CD4-positive, alpha-beta T cell treated with Interleukin-2 at 100 ng/mL for 4 hours (primary cell): ENCODE results near the gene MCC.

Experiments
- DNase-seq: peaks from one replicate; pipeline ENCODE4 v3.0.0-alpha.2; 2020; ENCODE audit warnings: low spot score

MCC gene

DNA sequence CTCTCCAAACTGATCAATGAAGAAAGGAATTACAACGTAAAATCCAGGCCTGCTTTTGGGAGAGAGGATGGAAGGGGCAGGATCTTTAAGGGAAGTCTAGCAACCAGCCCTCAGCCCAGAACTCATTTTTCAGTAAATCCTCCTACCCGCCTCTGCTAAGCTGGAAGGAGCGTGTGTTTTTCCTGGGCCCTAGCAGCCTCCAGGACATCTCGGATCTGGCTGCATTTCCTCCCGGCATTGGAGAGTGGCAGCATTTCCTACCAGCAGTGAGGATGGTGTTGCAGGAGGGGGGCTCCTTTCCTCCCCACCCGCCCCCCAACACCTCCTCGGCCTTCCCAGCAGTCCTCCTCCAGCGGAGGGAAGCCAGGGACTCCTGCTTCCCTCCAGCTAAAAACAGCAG, 457.1 kb downstream of the MCC start:
- no peak for DNase-seq

DNA sequence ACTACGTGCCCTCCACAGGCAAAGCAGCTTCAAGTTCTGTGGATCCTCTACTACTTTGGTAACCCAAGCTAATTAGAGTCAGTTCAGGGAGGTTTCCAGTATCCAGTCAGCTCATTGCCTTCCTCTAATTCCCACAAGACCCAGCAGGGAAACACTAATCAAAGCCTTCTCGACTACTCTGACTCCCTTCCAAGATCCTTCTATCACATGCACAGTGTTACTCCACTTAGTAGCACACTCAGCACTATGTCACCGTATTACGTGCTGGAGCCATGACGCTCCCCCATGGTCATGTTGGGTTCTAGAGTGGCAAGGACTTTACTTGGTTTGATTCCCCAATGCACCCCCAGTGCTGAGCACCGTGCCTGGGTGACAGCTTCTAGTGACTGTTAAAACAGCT, 458.6 kb downstream of the MCC start:
- no peak for DNase-seq

DNA sequence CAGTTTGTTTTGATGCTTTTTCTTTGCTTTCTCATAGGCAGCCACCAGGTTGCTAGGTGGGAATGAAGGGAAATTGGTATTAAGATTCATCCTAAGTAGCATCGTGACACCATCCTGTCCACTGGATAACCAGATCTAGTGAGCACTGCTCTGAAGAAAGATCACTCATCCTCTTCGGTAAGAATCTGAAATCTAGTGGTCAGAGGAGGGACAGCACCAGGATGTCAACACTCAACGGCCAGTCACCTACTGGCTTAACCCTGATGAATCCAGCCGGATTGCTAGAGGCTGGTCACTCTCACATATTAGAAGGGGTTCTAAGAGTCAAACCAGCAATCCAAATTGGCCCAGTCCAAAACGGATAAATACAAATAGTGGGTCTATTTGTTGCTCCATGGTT, 460.8 kb downstream of the MCC start:
- DNase-seq = no peak

DNA sequence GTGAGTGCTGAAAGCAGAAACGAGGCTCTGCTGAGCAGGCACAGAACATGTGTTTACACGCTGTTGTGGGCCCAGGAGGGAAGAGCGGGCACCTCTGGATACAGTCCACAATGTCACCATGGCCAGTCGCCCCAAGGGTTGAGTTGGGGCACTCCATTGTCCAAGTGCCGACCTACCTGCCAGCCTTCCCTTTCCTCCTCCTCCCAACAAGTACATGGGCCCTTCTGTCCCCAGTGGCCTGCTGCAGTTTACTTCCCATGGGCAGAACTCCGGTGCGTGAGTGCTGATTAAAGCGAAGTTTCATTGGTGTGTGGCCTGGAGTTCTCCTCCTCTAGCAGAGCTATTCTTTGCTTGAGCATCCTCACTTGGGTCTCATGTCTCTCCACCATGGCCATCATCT, 461.2 kb downstream of the MCC start:
- DNase-seq = no peak

DNA sequence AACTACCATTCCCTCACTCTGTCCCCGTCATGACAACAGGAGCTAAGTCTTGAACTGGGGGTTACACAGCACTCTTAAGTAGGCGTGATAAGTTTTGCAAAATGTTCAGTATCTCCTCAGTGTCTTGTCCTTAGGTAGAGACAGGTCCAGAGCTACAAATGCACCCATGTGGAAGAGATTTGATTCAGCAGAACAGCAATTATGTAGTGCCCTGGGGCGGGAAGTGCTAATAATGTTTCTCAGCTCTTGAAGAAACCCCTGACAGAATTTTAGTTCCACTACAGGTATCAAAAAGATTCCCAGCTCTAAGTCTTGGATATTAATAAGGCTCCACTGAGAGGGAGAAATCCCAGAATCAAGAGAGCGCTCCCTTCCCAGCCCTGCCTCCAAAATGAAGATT, 462.0 kb downstream of the MCC start:
- DNase-seq = no peak

DNA sequence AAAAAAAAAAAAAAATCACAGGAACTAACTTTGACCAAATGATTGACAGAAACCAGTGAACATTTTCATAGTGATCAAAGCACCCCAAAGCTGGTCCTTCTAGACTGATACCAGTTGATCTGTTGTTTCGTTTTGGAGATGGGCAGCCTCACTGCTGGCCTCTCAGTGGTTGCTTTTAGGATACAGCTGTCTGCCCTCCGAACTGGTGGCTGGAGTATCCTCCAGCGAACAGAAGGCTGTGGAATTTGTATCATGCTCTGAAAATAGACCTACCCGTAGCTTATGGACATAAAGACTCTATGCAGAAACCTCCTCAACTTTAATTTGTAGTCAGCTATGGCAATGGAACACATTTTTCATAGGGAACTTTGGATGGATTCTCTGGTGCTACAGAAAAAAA, 462.7 kb downstream of the MCC start:
- DNase-seq = no peak

DNA sequence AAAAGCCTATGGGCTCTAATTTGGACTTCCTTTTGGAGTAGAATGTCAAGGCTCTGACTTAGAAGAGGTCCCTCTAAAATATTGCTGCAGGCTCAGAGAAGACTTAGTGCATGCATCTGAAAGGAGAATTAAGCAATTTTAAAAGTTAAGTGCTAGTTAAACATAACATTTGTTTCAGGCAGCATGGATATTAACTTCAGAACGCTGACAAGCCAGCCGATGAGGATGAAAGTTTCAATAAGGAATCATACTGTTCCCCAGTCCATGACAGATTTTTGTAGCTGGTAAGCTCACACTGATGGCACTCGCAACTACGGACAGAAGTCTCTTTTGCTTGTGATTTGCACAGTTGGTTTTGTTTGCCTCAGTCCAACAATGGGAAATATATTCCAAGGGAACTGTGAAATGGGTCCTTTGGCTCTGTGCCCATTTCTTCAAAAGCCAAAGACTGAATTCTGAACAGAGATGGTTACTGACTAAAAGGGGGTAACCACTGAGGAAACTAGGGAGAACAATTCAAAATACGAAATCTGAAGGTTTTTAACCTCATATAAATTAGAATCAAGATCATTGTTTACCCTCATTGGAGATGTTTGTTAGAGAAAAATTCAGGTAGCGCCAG, 464.1 kb downstream of the MCC start:
- no peak for DNase-seq

DNA sequence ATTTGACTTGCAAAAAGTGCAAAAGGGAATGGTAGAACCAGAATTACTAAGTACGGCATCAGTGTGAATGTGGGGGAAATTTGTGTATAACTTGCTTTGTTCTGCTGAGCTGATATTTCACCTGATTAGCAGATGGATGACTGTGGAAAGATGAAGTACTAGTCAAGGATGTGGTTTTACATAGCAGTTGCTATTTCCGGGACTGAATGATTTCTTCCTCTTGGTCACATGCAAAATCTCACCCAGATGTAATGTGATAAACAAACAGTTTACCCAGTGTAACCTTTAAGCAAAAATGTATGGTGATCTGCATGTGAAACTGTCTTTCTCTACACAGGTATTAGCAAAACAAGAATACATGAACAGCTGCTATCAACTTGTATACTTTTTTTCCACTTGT, 465.6 kb downstream of the MCC start:
- peak; percentile 72 for DNase-seq

DNA sequence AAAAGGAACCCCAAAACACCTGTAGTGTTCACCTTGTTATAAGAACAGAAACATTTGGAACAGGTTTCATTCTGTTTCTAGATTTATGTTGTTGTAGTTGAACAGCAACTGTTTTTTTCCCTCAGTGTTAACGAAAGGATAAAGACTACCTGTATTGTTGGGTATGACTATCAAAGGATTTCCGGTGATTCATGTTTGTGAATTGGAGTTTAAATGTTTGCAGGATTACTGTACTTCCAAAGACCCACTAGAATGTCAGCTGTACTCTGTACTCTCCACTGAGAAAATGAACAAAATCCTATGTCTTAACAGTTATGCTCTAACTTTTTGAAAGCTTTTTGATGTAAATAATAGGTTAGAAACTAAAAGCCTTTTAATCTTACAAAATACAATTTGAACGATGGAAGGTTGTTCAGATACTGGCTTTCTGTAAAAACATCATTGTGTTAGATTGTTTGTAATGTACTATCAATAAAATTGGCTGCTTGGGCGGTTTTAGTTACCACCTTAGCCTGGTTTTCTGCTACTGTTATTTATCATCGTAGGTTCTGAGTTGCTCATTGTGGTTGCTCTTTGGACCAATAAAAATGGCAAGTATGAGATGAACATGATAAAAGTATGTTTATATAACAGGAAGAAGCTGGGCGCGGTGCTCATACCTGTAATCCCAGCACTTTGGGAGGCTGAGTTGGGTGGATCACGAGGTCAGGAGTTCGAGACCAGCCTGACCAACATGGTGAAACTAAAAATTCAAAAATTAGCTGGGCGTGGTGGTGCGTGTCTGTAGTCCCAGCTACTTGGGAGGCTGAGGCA, 467.6 kb downstream of the MCC start:
- peak; percentile 37 for DNase-seq

DNA sequence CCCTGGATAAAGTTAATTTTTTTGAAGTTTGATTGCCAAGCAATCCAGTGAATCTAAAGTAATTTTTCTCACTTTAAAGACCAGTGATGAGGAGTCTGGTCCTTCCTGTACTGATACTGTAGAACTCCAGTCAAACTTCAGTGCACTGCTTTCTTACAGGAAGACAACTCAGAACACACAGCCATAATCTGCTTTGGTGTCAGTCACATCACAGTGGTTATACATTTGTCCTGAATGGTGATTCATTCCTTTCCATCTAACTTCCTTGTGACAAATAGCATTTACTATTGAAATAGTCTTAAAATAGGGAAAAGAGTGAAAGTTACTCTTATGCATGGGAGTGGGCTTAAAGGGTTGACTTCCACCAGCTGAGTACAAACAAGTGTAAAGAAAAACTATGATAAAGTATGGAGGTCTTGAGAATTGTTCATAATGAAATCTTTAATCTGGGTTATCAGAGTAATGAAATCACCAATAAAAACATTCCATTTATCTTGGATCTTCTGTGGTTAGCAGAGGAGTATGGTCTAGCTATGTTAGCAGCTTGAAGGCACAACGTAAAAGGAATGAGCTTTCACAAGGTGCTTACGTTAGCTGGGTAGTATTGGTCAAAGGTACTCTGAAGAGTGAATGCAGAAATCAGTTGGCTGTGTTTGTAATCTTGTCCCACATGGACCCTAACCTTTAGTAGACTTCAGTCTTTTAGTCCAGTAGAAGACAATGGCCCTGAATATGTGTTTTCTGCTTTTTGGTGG, 470.2 kb downstream of the MCC start:
- no peak for DNase-seq

DNA sequence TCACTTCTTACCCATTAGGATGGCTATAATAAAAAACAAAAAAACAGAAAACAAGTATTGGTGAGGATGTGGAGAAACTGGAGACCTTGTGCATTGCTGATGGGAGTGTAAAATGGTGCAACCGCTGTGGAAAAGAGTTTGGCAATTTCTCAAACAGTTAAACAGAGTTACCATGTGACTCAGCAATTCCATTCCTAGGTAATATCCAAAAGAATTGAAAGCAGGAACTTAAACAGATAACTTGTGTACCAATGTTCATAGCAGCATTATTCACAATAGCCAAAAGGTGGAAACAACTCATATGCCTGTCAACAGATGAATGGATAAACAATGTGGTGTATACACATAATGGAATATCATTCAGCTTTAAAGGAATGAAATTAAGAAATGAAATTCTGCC, 482.8 kb downstream of the MCC start:
- no peak for DNase-seq

DNA sequence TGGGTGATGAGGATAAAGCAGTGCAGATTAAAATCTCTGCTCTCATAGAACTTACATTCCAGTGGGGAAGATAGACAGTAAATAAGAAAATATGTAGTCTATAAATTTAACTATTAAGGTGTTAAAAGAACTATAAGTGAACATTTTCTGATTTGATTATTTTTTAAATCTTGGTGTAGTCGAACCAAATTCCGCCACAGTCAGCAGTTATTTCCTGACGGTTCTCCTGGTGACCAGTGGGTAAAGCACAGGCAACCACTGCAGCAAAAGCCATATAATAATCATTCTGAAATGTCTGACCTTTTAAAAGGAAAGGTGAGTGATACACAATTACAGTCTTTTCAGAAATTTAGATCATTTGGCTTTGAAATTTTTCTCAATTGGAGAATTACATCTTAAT, 484.5 kb downstream of the MCC start:
- no peak for DNase-seq

DNA sequence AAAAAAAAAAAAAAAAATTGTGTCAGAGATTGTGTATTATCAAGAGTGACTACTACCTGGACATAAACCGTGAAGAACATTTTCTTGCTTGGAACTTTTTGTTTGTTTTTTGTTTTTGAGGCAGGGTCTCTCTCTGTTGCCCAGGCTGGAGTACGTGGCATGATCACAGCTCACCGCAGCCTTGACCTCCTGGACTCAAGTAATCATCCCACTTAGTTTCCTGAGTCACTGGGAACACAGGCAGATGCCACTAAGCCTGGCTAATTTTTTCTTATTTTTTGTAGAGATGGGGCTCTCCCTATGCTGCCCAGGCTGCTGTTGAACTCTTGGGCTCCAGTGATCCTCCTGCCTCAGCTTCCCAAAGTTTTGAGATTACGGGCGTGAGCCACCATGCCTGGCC, 485.8 kb downstream of the MCC start:
- no peak for DNase-seq

DNA sequence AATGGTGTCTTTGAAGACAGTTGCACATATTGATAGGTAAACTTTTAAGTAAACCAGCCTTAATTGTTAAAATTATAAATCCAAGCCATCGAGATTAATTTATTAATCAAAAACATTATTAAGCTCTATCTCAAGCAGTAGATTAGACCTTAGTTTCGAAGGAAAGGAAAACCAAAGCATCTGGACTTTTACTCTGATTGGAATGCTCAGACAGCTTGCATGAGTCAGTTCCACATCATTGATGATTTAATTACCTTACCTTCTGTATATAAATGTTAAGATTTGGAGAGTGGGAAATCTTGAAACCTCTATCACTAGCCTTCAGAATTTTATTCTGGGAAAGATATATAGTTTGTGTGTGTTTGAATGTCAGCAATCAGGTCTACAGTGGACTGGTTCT, 487.8 kb downstream of the MCC start:
- DNase-seq = no peak

DNA sequence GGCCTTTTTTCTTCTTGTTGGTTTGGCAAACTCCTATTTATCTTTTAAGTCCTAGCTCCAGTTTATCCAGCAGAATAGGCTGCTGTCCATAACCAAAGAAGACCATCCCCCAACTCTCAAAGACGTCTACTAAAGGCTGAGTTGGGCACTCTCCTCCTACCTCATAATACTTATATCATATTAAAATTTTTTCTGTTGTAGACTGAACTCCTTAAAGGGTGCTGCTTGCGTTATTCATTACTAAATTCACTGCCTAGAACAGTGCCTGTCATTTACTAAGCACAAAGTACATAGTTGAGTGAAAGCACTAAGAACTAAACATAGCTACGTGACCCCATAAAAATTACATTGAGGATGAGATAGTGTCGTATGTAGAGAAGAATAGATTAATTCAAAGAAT, 490.0 kb downstream of the MCC start:
- no peak for DNase-seq

DNA sequence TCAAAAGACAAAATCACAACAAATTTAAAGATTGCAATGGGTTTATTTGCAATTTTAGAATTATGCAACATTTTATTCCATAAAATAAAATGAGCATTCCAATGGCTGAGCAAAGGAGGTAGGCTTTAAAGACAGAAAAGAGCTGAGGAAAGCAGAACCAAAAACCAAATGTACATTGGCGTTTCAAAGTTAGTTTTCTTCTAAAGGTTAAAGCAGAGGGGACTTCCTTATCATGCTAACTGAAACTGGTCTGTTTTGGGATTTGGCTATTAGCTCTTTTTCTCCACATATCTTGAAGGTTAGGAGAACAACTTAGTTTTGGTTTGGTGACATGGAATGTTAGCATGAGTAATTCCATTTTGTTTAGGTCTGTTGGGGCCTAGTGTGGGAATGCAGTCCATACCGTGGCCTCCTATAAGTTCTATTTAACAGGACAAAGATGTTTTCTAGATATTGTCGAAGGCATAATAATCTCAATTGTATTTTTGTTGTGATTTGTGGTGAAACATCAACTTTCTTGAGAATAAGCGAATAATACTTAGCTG, 491.4 kb downstream of the MCC start:
- no peak for DNase-seq

DNA sequence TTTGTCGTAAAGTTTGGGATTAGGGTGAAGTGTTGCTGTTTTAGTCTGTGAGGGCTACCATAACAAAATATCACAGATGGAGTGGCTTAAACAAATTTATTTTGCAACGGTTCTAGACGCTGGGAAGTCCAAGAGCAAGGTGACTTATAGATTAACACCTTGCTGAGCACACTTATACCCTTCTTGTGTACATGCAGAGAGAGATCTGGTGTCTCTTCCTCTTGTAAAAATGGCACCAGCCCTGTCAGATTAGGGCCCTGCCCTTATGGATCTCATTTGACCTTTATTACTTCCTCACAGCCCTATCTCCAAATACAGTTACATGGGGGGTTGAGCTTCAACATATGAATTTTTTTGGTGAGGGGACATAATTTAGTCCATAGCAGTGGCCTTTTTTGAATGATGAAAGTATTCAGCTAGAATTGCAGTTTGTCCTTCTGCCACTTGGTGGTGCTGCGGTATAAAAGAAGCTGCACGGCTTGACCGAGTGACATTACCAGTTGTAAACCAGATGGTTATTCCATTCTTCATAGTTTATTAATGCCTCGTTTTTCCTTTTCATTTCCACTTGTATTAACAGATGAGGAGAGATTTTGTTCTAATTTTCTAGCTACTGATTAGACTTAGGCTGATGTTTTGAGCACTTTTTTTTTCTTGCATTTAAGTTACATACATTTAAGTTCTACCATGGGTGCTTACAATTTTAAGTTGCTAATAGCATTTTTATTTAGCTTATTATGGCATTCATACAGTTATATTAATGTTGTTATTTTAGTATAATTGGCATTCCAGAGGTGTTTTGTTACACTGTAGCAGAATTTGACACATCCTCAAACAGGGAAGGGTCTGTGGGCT, 492.3 kb downstream of the MCC start:
- peak; percentile 84 for DNase-seq

DNA sequence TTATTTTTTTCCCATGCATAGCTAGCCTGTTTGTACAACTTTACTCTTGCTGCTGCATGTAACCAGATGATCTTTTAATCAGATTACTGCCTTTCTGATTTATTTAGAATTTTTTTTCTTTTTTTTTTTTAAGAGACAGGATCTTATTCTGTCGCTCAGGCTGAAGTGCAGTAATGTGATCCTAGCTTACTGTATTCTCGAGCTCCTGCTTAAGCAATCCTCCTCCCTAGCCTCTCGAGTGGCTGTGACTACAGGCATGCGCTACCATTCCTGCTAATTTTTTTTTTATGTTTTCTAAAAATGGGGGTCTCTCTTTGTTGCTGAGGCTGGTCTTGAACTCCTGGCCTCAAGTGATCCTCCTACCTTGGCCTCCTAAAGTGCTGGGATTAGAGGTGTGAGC, 502.0 kb downstream of the MCC start:
- DNase-seq = no peak

DNA sequence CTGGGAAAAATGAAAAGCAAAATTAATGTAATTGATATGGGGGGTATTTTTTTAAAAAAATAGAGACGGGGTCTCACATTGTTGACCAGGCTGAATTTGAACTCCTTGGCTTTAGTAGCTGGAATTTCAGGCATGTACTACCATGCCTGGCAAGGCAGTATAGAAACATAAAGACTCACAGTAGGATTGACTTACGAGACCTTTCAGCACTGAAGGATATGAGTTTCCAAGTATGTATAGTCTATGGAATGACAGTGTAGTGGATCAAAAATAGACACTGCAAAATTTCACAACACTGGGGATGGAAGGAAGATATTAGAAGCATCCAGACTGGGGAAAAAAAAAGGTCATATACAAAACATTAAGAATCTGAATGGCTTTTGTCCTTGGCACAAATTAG, 504.9 kb downstream of the MCC start:
- no peak for DNase-seq

DNA sequence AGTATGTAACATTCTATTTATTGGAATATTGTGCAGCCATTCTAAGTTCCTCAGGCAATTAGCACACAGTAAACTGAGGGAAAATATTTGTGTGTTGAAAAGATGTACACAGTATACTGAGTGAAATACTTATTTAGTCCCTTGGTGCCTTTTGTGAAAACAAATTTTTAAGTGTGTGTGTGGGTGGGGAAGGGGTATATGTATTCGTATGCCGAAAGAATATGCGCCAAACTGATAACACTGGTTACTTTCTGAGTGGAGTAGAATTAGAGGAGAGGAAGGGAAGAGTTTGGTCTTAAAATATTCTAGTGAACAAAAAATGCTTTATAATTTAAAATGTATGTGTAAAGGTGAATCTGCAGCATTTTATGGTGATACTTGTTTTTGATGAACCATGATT, 508.5 kb downstream of the MCC start:
- DNase-seq = no peak

DNA sequence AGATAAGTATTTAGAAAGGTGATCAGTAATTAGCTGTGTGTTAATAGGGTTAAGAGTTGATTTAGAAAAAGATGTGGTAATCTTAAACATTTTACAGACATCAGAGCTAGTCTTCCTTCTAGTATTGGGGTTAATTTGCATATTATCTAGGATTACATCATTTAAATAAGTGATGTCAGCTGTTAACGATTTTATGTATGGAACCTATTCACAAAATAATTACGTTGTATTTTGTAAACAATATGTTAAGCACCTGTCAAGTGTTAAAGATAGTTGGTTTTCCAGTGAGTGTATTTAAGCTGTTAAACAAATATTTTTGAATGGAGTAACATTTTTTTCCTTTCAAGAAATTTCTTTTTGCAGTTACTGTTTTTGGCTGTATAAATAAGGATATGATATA, 509.4 kb downstream of the MCC start:
- no peak for DNase-seq

DNA sequence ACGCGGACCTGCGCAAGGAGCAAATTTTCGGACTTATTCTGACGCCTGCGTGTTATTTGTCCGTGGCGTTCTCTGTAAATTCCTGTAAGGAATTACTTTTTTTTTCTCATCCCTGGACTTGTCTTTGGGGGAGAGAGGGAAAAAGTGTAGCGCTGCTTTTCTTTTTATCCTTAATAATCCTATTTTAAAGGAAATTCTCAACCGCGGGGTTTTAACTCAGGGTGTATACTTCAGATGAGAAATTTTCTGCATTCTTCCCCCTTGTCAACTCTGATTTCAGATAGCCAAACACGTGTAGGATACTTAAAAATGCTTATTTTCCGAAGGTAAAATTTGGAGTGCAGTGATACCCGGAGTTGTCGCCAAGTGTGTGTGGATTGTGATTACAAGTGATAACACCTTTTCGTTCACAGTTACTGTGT, 510.8 kb downstream of the MCC start:
- DNase-seq = no peak
